ELF-1 (cell line): Measurements from ENCODE around the gene OVCH2.
A peak's percentile ranks its signal among the peaks of the same experiment; 100 is the strongest.
"Not testable (repeated sequence)": the region's sequence is repeated elsewhere in the genome, so short reads cannot be mapped to it uniquely, and the experiment has no call there.

ENCODE experiments used
- DNase-seq: peaks from one replicate; pipeline ENCODE4 v3.0.0-alpha.2; 2016; ENCODE audit warnings: low read depth, low spot score

The OVCH2 gene

GRCh38 chr11:7706377-7706776 is at the start of gene OVCH2:
Gene OVCH2 (minus strand): TSS chr11:7706477. CDS start chr11:7706394, 83 bp downstream.
- DNase-seq, result no peak

GRCh38 chr11:7749456-7749855 is 43.2 kb upstream of the OVCH2 start:
- no peak for DNase-seq

GRCh38 chr11:7734767-7735166 is 28.5 kb upstream of the OVCH2 start:
- DNase-seq, result not testable (repeated sequence)

- no peak for DNase-seq
Measured at GRCh38 chr11:7714786-7715185, 8.5 kb upstream of the OVCH2 start.

GRCh38 chr11:7703740-7704139 is 2.5 kb downstream of the OVCH2 start:
- peak; percentile 13 for DNase-seq

- no peak for DNase-seq
Measured at GRCh38 chr11:7696424-7696823, 9.9 kb downstream of the OVCH2 start.

- no peak for DNase-seq
Measured at GRCh38 chr11:7694235-7694634, 12.0 kb downstream of the OVCH2 start.

- DNase-seq, result no peak
Measured at GRCh38 chr11:7692426-7692825, 13.9 kb downstream of the OVCH2 start.

- DNase-seq, result no peak
Measured at GRCh38 chr11:7691759-7692350, 14.4 kb downstream of the OVCH2 start.

- no peak for DNase-seq
Measured at GRCh38 chr11:7690648-7691047, 15.6 kb downstream of the OVCH2 start.

GRCh38 chr11:7689239-7689638 is 17.0 kb downstream of the OVCH2 start:
- no peak for DNase-seq

- peak; percentile 53 for DNase-seq
Measured at GRCh38 chr11:7688238-7688826, 17.9 kb downstream of the OVCH2 start.

GRCh38 chr11:7687386-7687785 is 18.9 kb downstream of the OVCH2 start:
- DNase-seq, result no peak

GRCh38 chr11:7686761-7687160 is 19.5 kb downstream of the OVCH2 start:
- DNase-seq, result no peak

- DNase-seq, result no peak
Measured at GRCh38 chr11:7683571-7683970, 22.7 kb downstream of the OVCH2 start.

- peak; percentile 61 for DNase-seq
Measured at GRCh38 chr11:7677796-7678201, 28.5 kb downstream of the OVCH2 start.

- DNase-seq, result no peak
Measured at GRCh38 chr11:7677071-7677470, 29.2 kb downstream of the OVCH2 start.

GRCh38 chr11:7675631-7676030 is 30.6 kb downstream of the OVCH2 start:
- DNase-seq, result no peak

- DNase-seq, result peak; percentile 72
Measured at GRCh38 chr11:7673724-7674434, 32.4 kb downstream of the OVCH2 start.

GRCh38 chr11:7672960-7673723 is 33.1 kb downstream of the OVCH2 start, which contains the start of gene CYB5R2:
Gene CYB5R2 (minus strand): TSS chr11:7673500. CDS start chr11:7672825, 675 bp downstream.
- peak; percentile 67 for DNase-seq

GRCh38 chr11:7672276-7672959 is 33.9 kb downstream of the OVCH2 start:
- DNase-seq, result no peak
